ENCODE data around the gene CLRN3. TPM values are rescaled to one million over a fixed set of nuclear protein-coding genes. Genes with fewer than 3 reads are reported as not detected.

CLRN3 gene
- total and polyA plus RNA-seq, 9 of the 15 experiments (the other 6 are each of a cell fraction or from before 2014, with no cell fraction given): not detected

DNA sequence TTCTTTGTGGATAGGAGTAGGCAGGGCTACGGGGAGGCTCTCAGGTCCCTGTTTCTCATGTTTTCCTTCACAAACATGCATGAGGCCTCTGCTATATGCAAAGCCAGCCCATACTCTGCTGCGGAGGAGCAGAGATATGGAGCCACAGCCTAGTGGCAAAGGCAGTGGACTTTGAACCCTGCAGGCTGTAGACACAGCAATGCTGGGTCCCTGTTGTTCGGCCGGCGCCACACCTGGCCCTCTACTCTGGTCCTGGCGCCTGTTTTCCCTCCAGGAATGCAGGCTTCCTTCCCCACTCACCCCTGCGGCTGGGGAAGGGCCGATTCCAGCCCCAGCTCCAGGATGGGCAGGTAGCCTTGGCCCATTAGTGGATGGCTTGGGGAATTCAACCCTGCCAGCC, 11.5 kb downstream of the CLRN3 start:
- in situ Hi-C loops (cut with MboI) (no loop called here), intact Hi-C loops (cut with micrococcal nuclease) (no loop called here)
- Histone ChIP-seq H3K4me3 (no peak overlapping the region), H2AFZ (ENCODE audit: low read depth, low read length) (no peak overlapping the region), H3K4me1 (replicated peaks in 1 of 2; ENCODE audit: control insufficient read depth in 2 of 2, insufficient read depth in 2 of 2, low read length in 2 of 2) (no peaks in the 10 kb centered on the region), H4K20me1 (replicated peaks; ENCODE audit: control insufficient read depth, insufficient read depth, low read length) (no peaks in the 10 kb centered on the region), H3K4me2 (ENCODE audit: insufficient read depth, low read length) (no peak overlapping the region), H3K27ac (ENCODE audit: extremely low read depth, low read depth, low read length) (no peak overlapping the region), H3K79me2 (ENCODE audit: control insufficient read depth, insufficient read depth, low read length) (no peaks in the 10 kb centered on the region), H3K27me3 (ENCODE audit: control insufficient read depth in 2 of 2, insufficient read depth in 2 of 2, low read length in 2 of 2) (peaks cover 0 to 4% of the 10 kb centered on the region in 2 experiments; a peak in 1 of 5 replicates), H3K9me3 (replicated peaks; ENCODE audit: control insufficient read depth, insufficient read depth, low read depth, low read length) (no peaks in the 10 kb centered on the region), H3K36me3 (ENCODE audit: control insufficient read depth, insufficient read depth, low read length) (no peaks in the 10 kb centered on the region), H3K9me1 (ENCODE audit: control insufficient read depth, insufficient read depth, low read length) (no peaks in the 10 kb centered on the region), H3K9ac (ENCODE audit: insufficient read depth in 1 of 2, low read depth in 2 of 2, low read length in 2 of 2) (no peak overlapping the region)
- DNase-seq (ENCODE audit: extremely low read depth in 1 of 4, low spot score in 3 of 4) (no peak), FAIRE-seq (no peak), ATAC-seq (no peak)
- ChIA-PET POLR2A (no interaction called here), CTCF (ENCODE audit: low intra/inter-chr PET ratio) (no interaction called here)
- no TSS peak for BruUV-seq (replicated peaks)
- WGBS (ENCODE audit: insufficient coverage, low coverage, missing lambda C conversion rate): 0% methylated on average over 4 of the region's 8 CpGs
- TF ChIP-seq ZNF354B (CRISPR knock-in tag; IDR thresholded peaks at IDR 0.05): no peak
- TF ChIP-seq, protein P1, sequence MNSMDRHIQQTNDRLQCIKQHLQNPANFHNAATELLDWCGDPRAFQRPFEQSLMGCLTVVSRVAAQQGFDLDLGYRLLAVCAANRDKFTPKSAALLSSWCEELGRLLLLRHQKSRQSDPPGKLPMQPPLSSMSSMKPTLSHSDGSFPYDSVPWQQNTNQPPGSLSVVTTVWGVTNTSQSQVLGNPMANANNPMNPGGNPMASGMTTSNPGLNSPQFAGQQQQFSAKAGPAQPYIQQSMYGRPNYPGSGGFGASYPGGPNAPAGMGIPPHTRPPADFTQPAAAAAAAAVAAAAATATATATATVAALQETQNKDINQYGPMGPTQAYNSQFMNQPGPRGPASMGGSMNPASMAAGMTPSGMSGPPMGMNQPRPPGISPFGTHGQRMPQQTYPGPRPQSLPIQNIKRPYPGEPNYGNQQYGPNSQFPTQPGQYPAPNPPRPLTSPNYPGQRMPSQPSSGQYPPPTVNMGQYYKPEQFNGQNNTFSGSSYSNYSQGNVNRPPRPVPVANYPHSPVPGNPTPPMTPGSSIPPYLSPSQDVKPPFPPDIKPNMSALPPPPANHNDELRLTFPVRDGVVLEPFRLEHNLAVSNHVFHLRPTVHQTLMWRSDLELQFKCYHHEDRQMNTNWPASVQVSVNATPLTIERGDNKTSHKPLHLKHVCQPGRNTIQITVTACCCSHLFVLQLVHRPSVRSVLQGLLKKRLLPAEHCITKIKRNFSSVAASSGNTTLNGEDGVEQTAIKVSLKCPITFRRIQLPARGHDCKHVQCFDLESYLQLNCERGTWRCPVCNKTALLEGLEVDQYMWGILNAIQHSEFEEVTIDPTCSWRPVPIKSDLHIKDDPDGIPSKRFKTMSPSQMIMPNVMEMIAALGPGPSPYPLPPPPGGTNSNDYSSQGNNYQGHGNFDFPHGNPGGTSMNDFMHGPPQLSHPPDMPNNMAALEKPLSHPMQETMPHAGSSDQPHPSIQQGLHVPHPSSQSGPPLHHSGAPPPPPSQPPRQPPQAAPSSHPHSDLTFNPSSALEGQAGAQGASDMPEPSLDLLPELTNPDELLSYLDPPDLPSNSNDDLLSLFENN (IDR thresholded peaks at IDR 0.05; ENCODE audit: low read depth in 2 of 2, low read length in 2 of 2): no peak
- TF ChIP-seq NONO (IDR thresholded peaks at IDR 0.05; ENCODE audit: low read depth in 2 of 2, low read length in 1 of 2): no peak
- no peak for TF ChIP-seq XRCC5 (IDR thresholded peaks at IDR 0.05; ENCODE audit: low read depth, low read length)
- no peak for TF ChIP-seq ZNF707 (CRISPR knock-in tag; conservative IDR thresholded peaks at IDR 0.05)
- TF ChIP-seq ZBED1 (IDR thresholded peaks at IDR 0.05): no peak
- no peak for TF ChIP-seq KLF1 (tag; IDR thresholded peaks at IDR 0.05)
- no peak for TF ChIP-seq GABPB1 (CRISPR knock-in tag; IDR thresholded peaks at IDR 0.05)
- no peak for TF ChIP-seq NBN (IDR thresholded peaks at IDR 0.05; ENCODE audit: low read depth)
- no peak for TF ChIP-seq ZBTB7A (IDR thresholded peaks at IDR 0.05; ENCODE audit: borderline replicate concordance, control insufficient read depth, low read depth, low read length)
- TF ChIP-seq SIX5 (IDR thresholded peaks at IDR 0.05; ENCODE audit: borderline replicate concordance in 1 of 2, insufficient read depth in 1 of 2, low read depth in 1 of 2, low read length in 2 of 2): no peak
- TF ChIP-seq POLR2H (tag; IDR thresholded peaks at IDR 0.05; ENCODE audit: low read depth): no peak
- no peak for TF ChIP-seq NCOA1 (IDR thresholded peaks at IDR 0.05; ENCODE audit: low read depth)
- TF ChIP-seq, protein P2, sequence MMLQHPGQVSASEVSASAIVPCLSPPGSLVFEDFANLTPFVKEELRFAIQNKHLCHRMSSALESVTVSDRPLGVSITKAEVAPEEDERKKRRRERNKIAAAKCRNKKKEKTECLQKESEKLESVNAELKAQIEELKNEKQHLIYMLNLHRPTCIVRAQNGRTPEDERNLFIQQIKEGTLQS (IDR thresholded peaks at IDR 0.05): no peak
- TF ChIP-seq, protein P2 (CRISPR knock-in tag; conservative IDR thresholded peaks at IDR 0.05): no peak
- no peak for TF ChIP-seq ZBTB8A (IDR thresholded peaks at IDR 0.05; ENCODE audit: partially characterized antibody)
